Upper lobe of left lung (tissue), 4 donors: ENCODE results near the gene FXYD5.

Experiments
- EP300 ChIP-seq, 4 donors: sonication (generic); formaldehyde crosslinking; IDR thresholded peaks; one replicate each; pipeline ENCODE4 v1.5.1; 2017; ENCODE audit warnings: antibody characterized with exemption in 4 of 4, control low read depth in 2 of 4
- POLR2A ChIP-seq, 4 donors: fragments of 450-650 bp; IDR thresholded peaks; one replicate each; pipeline ENCODE4 v1.5.1; 2016 to 2017; ENCODE audit warnings: antibody characterized with exemption in 4 of 4, mild to moderate bottlenecking in 2 of 4
- POLR2AphosphoS5 ChIP-seq, 2 donors: sonication (generic); formaldehyde crosslinking; IDR thresholded peaks; one replicate each; pipeline ENCODE4 v1.5.1; 2017; ENCODE audit warnings: antibody characterized with exemption in 2 of 2
- TF ChIP-seq, protein P1 (sequence below), 6 experiments: fragments of 450-650 bp in 4 of 6; fragments of 200-600 bp in 2 of 6; sonication (generic) in 2 of 6; IDR thresholded peaks; one replicate each; pipeline ENCODE4 v1.5.1; 2016 to 2019; ENCODE audit warnings: antibody characterized with exemption in 6 of 6

DNA sequence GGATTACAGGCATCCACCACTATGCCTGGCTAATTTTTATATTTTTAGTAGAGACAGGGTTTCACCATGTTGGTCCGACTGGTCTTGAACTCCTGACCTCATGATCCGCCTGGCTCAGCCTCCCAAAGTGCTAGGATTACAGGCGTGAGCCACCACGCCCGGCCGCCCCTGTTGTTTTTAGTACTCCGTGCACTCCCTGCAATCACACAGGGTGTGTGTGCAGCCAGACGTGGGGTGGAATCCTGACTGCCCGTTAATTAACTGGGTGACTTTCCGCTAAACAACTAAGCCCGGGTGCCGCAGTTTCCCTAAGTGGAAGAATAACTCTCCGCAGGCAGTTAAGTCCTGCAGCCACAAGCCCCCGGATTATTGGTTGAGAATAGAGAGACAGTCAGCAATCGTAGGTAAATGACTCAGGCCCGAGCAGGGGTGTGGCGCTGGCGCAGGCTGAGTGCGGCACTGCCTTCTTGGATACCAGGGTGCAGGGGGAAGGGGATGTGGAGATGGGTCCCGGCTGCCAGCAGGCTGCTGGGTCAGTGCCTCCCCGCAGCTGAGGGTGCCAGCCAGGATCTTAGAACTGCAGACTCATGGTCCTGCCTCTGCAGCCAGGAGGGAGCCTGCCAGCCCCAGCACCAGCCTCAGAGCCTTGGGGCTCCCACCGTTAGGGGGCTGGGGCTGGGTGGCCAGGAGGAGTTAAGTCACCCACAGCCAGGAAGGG lies 45.0 kb upstream of the FXYD5 start:
- TF ChIP-seq POLR2AphosphoS5 (IDR thresholded peaks at IDR 0.05): no peak
- no peak for TF ChIP-seq EP300 (IDR thresholded peaks at IDR 0.05)
- TF ChIP-seq POLR2A (IDR thresholded peaks at IDR 0.05): no peak
- TF ChIP-seq, protein P1, sequence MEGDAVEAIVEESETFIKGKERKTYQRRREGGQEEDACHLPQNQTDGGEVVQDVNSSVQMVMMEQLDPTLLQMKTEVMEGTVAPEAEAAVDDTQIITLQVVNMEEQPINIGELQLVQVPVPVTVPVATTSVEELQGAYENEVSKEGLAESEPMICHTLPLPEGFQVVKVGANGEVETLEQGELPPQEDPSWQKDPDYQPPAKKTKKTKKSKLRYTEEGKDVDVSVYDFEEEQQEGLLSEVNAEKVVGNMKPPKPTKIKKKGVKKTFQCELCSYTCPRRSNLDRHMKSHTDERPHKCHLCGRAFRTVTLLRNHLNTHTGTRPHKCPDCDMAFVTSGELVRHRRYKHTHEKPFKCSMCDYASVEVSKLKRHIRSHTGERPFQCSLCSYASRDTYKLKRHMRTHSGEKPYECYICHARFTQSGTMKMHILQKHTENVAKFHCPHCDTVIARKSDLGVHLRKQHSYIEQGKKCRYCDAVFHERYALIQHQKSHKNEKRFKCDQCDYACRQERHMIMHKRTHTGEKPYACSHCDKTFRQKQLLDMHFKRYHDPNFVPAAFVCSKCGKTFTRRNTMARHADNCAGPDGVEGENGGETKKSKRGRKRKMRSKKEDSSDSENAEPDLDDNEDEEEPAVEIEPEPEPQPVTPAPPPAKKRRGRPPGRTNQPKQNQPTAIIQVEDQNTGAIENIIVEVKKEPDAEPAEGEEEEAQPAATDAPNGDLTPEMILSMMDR (IDR thresholded peaks at IDR 0.05): no peak
